ENCODE data around the gene SFMBT2. TPM values are rescaled to one million over a fixed set of nuclear protein-coding genes. Genes with fewer than 3 reads are reported as not detected.
"Not testable (repeated sequence)": the region's sequence is repeated elsewhere in the genome, so short reads cannot be mapped to it uniquely, and the experiment has no call there.

SFMBT2 gene
- total RNA-seq, 1 experiment from 2014 or later, result 41.5 TPM

- Histone ChIP-seq H3K36me3 (ENCODE audit: insufficient read depth, low read length) (peaks cover 60% of the 10 kb centered on the region), H3K27me3 (ENCODE audit: low read length) (no peaks in the 10 kb centered on the region), H4K20me1 (ENCODE audit: insufficient read depth, low read depth, low read length) (no peaks in the 10 kb centered on the region), H3K4me2 (ENCODE audit: low read depth, low read length, poor library complexity, severe bottlenecking) (no peak overlapping the region), H3K9me2 (replicated peaks; ENCODE audit: insufficient read depth, low read length) (no peaks in the 10 kb centered on the region), H3K9me3 (ENCODE audit: low read length) (no peaks in the 10 kb centered on the region), H3K4me1 (ENCODE audit: low read length) (no peaks in the 10 kb centered on the region), H3K4me3 (ENCODE audit: low read length) (no peak overlapping the region), H3K79me2 (ENCODE audit: low read length) (peaks cover 11% of the 10 kb centered on the region; the same call in 1 of the 2 replicates), H2AFZ (ENCODE audit: low read length) (no peak overlapping the region), H3K9ac (ENCODE audit: low read length) (no peak overlapping the region), H3K27ac (ENCODE audit: low read length) (no peak overlapping the region)
- DNase-seq, result no peak
These were observed 225.5 kb downstream of the SFMBT2 start for GRCh38 chr10:7185367-7185690.

- H3K4me2 ChIP-seq (ENCODE audit: low read depth, low read length, poor library complexity, severe bottlenecking), result no peak overlapping the region
These were observed 226.0 kb downstream of the SFMBT2 start for GRCh38 chr10:7184660-7185366.

GRCh38 chr10:7184116-7184515 is 226.7 kb downstream of the SFMBT2 start:
- H3K9ac ChIP-seq (ENCODE audit: low read length); H2AFZ ChIP-seq (ENCODE audit: low read length); H3K9me3 ChIP-seq (ENCODE audit: low read length); H3K4me1 ChIP-seq (ENCODE audit: low read length); H3K4me2 ChIP-seq (ENCODE audit: low read depth, low read length, poor library complexity, severe bottlenecking); H3K27ac ChIP-seq (ENCODE audit: low read length); DNase-seq; H4K20me1 ChIP-seq (ENCODE audit: insufficient read depth, low read depth, low read length); H3K9me2 ChIP-seq (replicated peaks; ENCODE audit: insufficient read depth, low read length); H3K27me3 ChIP-seq (ENCODE audit: low read length); H3K4me3 ChIP-seq (ENCODE audit: low read length): not testable (repeated sequence)
- peaks cover 11% of the 10 kb centered on the region; the same call in 1 of the 2 replicates for H3K79me2 ChIP-seq (ENCODE audit: low read length)
- H3K36me3 ChIP-seq (ENCODE audit: insufficient read depth, low read length), result peaks cover 50% of the 10 kb centered on the region

More at GRCh38 chr10:7184660-7185366, 226.0 kb downstream of the SFMBT2 start:
- Histone ChIP-seq H3K27ac (ENCODE audit: low read length) (no peak overlapping the region), H3K36me3 (ENCODE audit: insufficient read depth, low read length) (peaks cover 56% of the 10 kb centered on the region), H2AFZ (ENCODE audit: low read length) (no peak overlapping the region), H3K4me1 (ENCODE audit: low read length) (no peaks in the 10 kb centered on the region), H3K27me3 (ENCODE audit: low read length) (no peaks in the 10 kb centered on the region), H4K20me1 (ENCODE audit: insufficient read depth, low read depth, low read length) (no peaks in the 10 kb centered on the region), H3K9me2 (replicated peaks; ENCODE audit: insufficient read depth, low read length) (no peaks in the 10 kb centered on the region), H3K9me3 (ENCODE audit: low read length) (no peaks in the 10 kb centered on the region), H3K79me2 (ENCODE audit: low read length) (peaks cover 11% of the 10 kb centered on the region; the same call in 1 of the 2 replicates), H3K4me3 (ENCODE audit: low read length) (no peak overlapping the region), H3K9ac (ENCODE audit: low read length) (no peak overlapping the region)
- DNase-seq, result no peak

- H4K20me1 ChIP-seq (ENCODE audit: insufficient read depth, low read depth, low read length); H2AFZ ChIP-seq (ENCODE audit: low read length); H3K9me2 ChIP-seq (replicated peaks; ENCODE audit: insufficient read depth, low read length); DNase-seq; H3K9me3 ChIP-seq (ENCODE audit: low read length); H3K27ac ChIP-seq (ENCODE audit: low read length); H3K4me3 ChIP-seq (ENCODE audit: low read length); H3K4me2 ChIP-seq (ENCODE audit: low read depth, low read length, poor library complexity, severe bottlenecking); H3K4me1 ChIP-seq (ENCODE audit: low read length); H3K9ac ChIP-seq (ENCODE audit: low read length); H3K27me3 ChIP-seq (ENCODE audit: low read length): not testable (repeated sequence)
- H3K36me3 ChIP-seq (ENCODE audit: insufficient read depth, low read length), result peaks cover 44% of the 10 kb centered on the region
- peaks cover 11% of the 10 kb centered on the region; the same call in 1 of the 2 replicates for H3K79me2 ChIP-seq (ENCODE audit: low read length)
These were observed 228.5 kb downstream of the SFMBT2 start for GRCh38 chr10:7182327-7182726.

GRCh38 chr10:7181420-7181819 is 229.4 kb downstream of the SFMBT2 start:
- Histone ChIP-seq H3K27me3 (ENCODE audit: low read length) (no peaks in the 10 kb centered on the region), H3K4me1 (ENCODE audit: low read length) (no peaks in the 10 kb centered on the region), H2AFZ (ENCODE audit: low read length) (no peak overlapping the region), H3K27ac (ENCODE audit: low read length) (no peak overlapping the region), H3K79me2 (ENCODE audit: low read length) (peaks cover 5% of the 10 kb centered on the region; the same call in 1 of the 2 replicates), H3K4me2 (ENCODE audit: low read depth, low read length, poor library complexity, severe bottlenecking) (no peak overlapping the region), H3K9me3 (ENCODE audit: low read length) (no peaks in the 10 kb centered on the region), H3K9ac (ENCODE audit: low read length) (no peak overlapping the region), H3K9me2 (replicated peaks; ENCODE audit: insufficient read depth, low read length) (no peaks in the 10 kb centered on the region), H3K36me3 (ENCODE audit: insufficient read depth, low read length) (peaks cover 46% of the 10 kb centered on the region), H4K20me1 (ENCODE audit: insufficient read depth, low read depth, low read length) (no peaks in the 10 kb centered on the region), H3K4me3 (ENCODE audit: low read length) (no peak overlapping the region)
- no peak for DNase-seq

GRCh38 chr10:7179536-7179935 is 231.3 kb downstream of the SFMBT2 start:
- no peaks in the 10 kb centered on the region for H3K9me2 ChIP-seq (replicated peaks; ENCODE audit: insufficient read depth, low read length)
- H3K36me3 ChIP-seq (ENCODE audit: insufficient read depth, low read length), result peaks cover 39% of the 10 kb centered on the region
- no peaks in the 10 kb centered on the region for H3K79me2 ChIP-seq (ENCODE audit: low read length)
- H3K27me3 ChIP-seq (ENCODE audit: low read length), result no peaks in the 10 kb centered on the region
- H4K20me1 ChIP-seq (ENCODE audit: insufficient read depth, low read depth, low read length), result no peaks in the 10 kb centered on the region
- H3K4me2 ChIP-seq (ENCODE audit: low read depth, low read length, poor library complexity, severe bottlenecking), result no peak overlapping the region
- no peak overlapping the region for H3K4me3 ChIP-seq (ENCODE audit: low read length)
- H2AFZ ChIP-seq (ENCODE audit: low read length), result no peak overlapping the region
- no peak for DNase-seq
- H3K9ac ChIP-seq (ENCODE audit: low read length), result no peak overlapping the region
- no peak overlapping the region for H3K27ac ChIP-seq (ENCODE audit: low read length)
- no peaks in the 10 kb centered on the region for H3K4me1 ChIP-seq (ENCODE audit: low read length)
- H3K9me3 ChIP-seq (ENCODE audit: low read length), result no peaks in the 10 kb centered on the region

- H3K4me1 ChIP-seq (ENCODE audit: low read length), result no peaks in the 10 kb centered on the region
- no peaks in the 10 kb centered on the region for H3K79me2 ChIP-seq (ENCODE audit: low read length)
- no peak overlapping the region for H3K27ac ChIP-seq (ENCODE audit: low read length)
- H3K9me3 ChIP-seq (ENCODE audit: low read length), result no peaks in the 10 kb centered on the region
- no peak overlapping the region for H2AFZ ChIP-seq (ENCODE audit: low read length)
- H3K9me2 ChIP-seq (replicated peaks; ENCODE audit: insufficient read depth, low read length), result no peaks in the 10 kb centered on the region
- H3K36me3 ChIP-seq (ENCODE audit: insufficient read depth, low read length), result peaks cover 32% of the 10 kb centered on the region
- no peak overlapping the region for H3K4me3 ChIP-seq (ENCODE audit: low read length)
- DNase-seq, result no peak
- H3K9ac ChIP-seq (ENCODE audit: low read length), result no peak overlapping the region
- no peak overlapping the region for H3K4me2 ChIP-seq (ENCODE audit: low read depth, low read length, poor library complexity, severe bottlenecking)
- no peaks in the 10 kb centered on the region for H3K27me3 ChIP-seq (ENCODE audit: low read length)
- H4K20me1 ChIP-seq (ENCODE audit: insufficient read depth, low read depth, low read length), result no peaks in the 10 kb centered on the region
These were observed 236.9 kb downstream of the SFMBT2 start for GRCh38 chr10:7173948-7174347.

- Histone ChIP-seq H3K36me3 (ENCODE audit: insufficient read depth, low read length) (peaks cover 25% of the 10 kb centered on the region), H3K9me2 (replicated peaks; ENCODE audit: insufficient read depth, low read length) (no peaks in the 10 kb centered on the region), H3K27me3 (ENCODE audit: low read length) (no peaks in the 10 kb centered on the region), H2AFZ (ENCODE audit: low read length) (no peak overlapping the region), H3K4me2 (ENCODE audit: low read depth, low read length, poor library complexity, severe bottlenecking) (no peak overlapping the region), H3K27ac (ENCODE audit: low read length) (no peak overlapping the region), H3K9ac (ENCODE audit: low read length) (no peak overlapping the region), H3K79me2 (ENCODE audit: low read length) (no peaks in the 10 kb centered on the region), H3K9me3 (ENCODE audit: low read length) (no peaks in the 10 kb centered on the region), H3K4me1 (ENCODE audit: low read length) (no peaks in the 10 kb centered on the region), H4K20me1 (ENCODE audit: insufficient read depth, low read depth, low read length) (no peaks in the 10 kb centered on the region; the same call in 1 of the 2 replicates), H3K4me3 (ENCODE audit: low read length) (no peak overlapping the region)
- DNase-seq, result no peak
These were observed 239.0 kb downstream of the SFMBT2 start for GRCh38 chr10:7171825-7172224.
